Muscle of leg (tissue), 11 donors: ENCODE measurements around the gene SSNA1. TPM values are rescaled to one million over a fixed set of nuclear protein-coding genes. Genes with fewer than 3 reads are reported as not detected.

Source experiments
- DNase-seq: peaks from one replicate; pipeline ENCODE4 v3.0.0; 2013
- H3K27ac ChIP-seq: one replicate; pipeline ENCODE4 v1.5.1; 2013; ENCODE audit warnings: mild to moderate bottlenecking, low read length, control low read depth
- H3K27me3 ChIP-seq: one replicate; pipeline ENCODE4 v1.6.1; 2013; ENCODE audit warnings: low read length; ENCODE audit not compliant: control insufficient read depth, insufficient read depth
- H3K36me3 ChIP-seq: one replicate; pipeline ENCODE4 v1.6.1; 2013; ENCODE audit warnings: low read length; ENCODE audit not compliant: control insufficient read depth, insufficient read depth
- H3K4me1 ChIP-seq: one replicate; pipeline ENCODE4 v1.6.1; 2013; ENCODE audit warnings: low read length; ENCODE audit not compliant: control insufficient read depth, insufficient read depth
- H3K4me3 ChIP-seq: one replicate; pipeline ENCODE4 v1.5.1; 2013; ENCODE audit warnings: low read length, control low read depth
- H3K9me3 ChIP-seq: replicated peaks from 2 replicates; pipeline ENCODE4 v1.6.1; 2013; ENCODE audit warnings: low read depth, low read length; ENCODE audit not compliant: control insufficient read depth
- WGBS: methylation state at CpG from one replicate; pipeline ENCODE4 v1.1.5; 2013; ENCODE audit warnings: missing lambda C conversion rate; ENCODE audit not compliant: insufficient coverage; 5-methylcytosine and 5-hydroxymethylcytosine counted together
- polyA plus RNA-seq, 8 donors: library from polyadenylated mRNA; unstranded; fragments of 120-200 nt; gene quantifications; one replicate each; pipeline versions ENCODE4 v1.2.1 to v1.2.3, GENCODE V29; 2013; ENCODE audit warnings: inconsistent platforms in 1 of 8, low replicate concordance in 1 of 8; ENCODE audit not compliant: insufficient read length in 8 of 8, insufficient read depth in 1 of 8
- total RNA-seq: library from RNA; stranded (reverse); fragments of 120-200 nt; gene quantifications from one replicate; pipeline ENCODE4 v1.2.4, GENCODE V29; 2013

Gene SSNA1
- total and polyA plus RNA-seq, 9 donors: 52.9 to 71.5 (median 67.7) TPM

DNA sequence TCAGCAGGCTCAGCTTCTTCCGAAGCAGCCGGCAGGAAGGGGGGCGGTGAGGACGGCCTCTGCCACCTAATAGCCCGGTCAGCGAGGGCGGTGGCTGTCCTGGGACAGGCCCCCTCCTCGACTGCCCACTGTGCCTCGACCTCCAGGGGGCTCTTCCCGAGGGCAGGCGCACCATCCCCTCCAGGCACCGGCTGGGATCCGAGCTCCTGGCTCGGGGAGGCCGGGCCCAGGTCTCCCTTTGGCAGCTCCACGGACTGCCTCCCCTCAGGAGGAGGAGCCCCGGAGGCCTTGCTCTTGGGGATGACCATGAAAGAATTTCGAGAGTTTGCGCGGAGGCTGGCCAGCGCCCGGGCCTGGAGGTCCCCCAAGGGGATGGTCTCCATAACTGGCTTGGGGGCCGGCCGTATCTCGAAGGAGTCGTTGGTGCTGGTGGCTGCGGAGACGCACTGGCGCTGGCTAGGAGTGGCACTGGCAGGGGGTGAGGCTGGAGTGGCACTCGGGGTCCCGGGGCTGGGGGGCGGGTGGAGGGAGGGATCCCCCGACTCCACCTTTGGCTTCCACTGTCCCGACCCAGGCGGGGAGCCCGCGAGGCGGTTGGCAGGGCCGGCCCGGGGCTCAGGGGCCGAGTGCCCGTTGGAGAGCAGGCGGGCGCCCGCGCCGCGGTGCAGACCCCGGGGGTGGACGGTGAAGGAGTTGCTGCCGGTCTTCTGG is 11.1 kb downstream of the SSNA1 start:
- Histone ChIP-seq H3K4me1 (peaks cover 55% of the 10 kb centered on the region), H3K36me3 (peaks cover 3% of the 10 kb centered on the region), H3K9me3 (no peaks in the 10 kb centered on the region), H3K27me3 (no peaks in the 10 kb centered on the region), H3K4me3 (peak overlapping the region; percentile 29), H3K27ac (no peak overlapping the region)
- no peak for DNase-seq
- WGBS: 6% methylated on average over 48 of the region's 51 CpGs

DNA sequence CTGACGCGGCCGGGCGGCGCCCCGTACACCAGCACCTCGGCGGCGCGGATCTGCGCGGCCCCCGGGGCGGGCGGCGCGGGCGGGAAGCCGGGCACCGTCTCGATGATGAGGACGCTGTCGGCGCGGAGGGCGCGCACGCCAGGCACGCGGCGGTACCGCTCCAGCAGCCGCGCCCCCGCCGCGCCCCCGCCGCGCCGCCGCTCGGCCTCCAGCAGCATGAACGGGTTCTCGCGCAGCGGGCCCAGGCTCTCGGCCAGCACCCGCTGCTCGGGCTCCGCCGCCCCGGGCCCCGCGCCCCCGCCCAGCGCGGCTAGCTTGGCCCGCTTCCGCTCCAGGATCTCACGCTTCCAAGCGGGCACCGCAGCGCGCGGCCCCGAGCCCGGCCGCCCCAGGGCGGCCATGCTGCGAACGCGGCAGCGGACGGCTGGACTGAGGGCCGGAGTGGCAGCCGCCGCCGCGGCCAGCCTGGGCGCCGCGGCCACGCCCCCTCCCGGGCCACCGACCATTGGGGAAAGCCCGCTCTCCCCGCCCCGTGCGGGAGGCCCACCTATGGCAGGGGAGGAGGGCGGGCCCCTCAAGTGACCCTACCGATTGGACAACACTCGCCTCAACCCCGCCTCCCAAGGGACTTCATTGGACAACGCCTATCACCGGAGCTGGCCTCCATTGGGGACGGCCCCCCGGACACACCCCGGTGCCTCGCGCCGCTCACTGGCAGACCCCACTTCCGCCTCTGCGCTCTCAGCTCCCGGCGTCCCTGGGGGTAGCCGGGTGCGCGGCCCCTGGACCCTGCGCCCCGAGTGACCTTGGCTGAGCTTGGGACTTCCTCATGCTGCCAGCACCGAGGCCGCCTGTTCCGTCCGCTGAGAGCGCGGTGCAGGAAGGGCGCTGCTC is 12.1 kb downstream of the SSNA1 start, which contains the start of gene TPRN:
TSS of gene TPRN (minus strand) at position 431 of the 894 bp plus-strand sequence. CDS start at position 401, 30 bp downstream.
- Histone ChIP-seq H3K4me3 (peak within 1 kb of the TSS; percentile 74), H3K27me3 (no peaks in the 10 kb centered on the region), H3K4me1 (peaks cover 54% of the 10 kb centered on the region), H3K36me3 (peaks cover 3% of the 10 kb centered on the region), H3K27ac (peak within 1 kb of the TSS; percentile 49), H3K9me3 (no peaks in the 10 kb centered on the region)
- under 1% methylated on average over 116 of the region's 118 CpGs for WGBS
- peak; percentile 99 for DNase-seq

DNA sequence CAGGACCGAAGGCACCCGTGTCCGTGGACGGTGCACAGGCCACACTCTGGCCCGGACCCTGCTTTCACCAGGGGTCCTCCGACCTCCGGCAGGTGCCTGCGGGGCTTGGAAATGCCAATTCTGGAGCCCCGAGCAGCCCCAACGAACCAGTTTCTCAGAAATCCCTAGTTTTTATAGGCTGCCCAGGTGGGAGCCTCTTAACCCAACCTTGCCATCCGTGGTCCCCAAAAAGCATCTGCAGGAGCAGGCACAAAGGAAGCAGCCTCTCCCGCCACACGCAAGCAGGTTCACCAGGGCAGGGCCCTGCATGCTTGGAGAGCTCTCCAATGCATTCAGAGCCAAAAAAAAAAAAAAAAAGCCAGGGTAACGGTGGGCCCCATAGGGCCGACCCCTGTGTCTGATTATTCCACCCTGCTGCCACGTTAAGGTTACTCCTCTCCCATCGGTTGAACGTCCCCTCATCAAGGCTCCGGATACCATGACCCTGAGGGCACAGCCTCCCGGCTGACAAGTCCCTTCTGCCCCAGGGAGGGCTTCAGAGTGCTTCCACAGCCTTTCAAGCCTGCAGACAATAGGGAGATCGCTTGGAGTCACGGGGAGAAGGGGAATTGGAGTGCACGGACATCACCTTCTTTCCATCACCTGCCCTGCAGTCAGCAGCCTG is 12.9 kb downstream of the SSNA1 start:
- Histone ChIP-seq H3K27me3 (no peaks in the 10 kb centered on the region), H3K27ac (peak overlapping the region; percentile 49), H3K4me1 (peaks cover 59% of the 10 kb centered on the region), H3K36me3 (peaks cover 3% of the 10 kb centered on the region), H3K9me3 (no peaks in the 10 kb centered on the region), H3K4me3 (peak overlapping the region; percentile 74)
- DNase-seq: no peak
- WGBS: 18% methylated on average over 22 of the region's 23 CpGs

DNA sequence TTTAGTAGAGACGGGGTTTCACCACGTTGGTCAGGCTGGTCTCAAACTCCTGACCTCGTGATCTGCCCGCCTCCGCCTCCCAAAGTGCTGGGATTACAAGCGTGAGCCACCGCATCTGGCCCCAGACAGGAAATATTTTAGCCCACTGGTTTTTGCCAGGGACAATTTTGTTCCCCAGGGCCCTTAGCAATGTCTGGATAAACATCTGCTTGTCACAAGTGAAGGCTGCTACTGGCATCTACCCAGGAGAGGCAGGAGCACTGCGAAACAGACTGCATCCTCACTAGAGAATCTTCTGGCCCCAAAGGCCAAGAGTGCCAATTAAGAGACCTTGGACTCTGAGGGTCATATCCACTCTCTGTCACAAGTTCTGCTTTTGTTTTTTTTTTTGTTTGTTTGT is 14.5 kb downstream of the SSNA1 start:
- H3K4me1 ChIP-seq: peaks cover 57% of the 10 kb centered on the region

DNA sequence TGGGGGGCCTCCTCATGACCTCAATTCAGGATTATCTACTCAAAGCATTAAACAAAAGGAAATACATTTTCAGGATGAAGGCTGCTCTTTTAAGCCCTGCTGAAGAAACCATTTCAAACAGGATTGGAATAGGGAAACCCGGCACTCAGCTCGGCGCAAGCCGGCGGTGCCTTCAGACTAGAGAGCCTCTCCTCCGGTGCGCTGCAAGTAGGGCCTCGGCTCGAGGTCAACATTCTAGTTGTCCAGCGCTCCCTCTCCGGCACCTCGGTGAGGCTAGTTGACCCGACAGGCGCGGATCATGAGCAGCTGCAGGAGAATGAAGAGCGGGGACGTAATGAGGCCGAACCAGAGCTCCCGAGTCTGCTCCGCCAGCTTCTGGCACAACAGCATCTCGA is 16.3 kb downstream of the SSNA1 start:
- Histone ChIP-seq H3K27me3 (no peaks in the 10 kb centered on the region), H3K9me3 (no peaks in the 10 kb centered on the region), H3K4me3 (peak overlapping the region; percentile 94), H3K4me1 (peaks cover 40% of the 10 kb centered on the region), H3K27ac (peak overlapping the region; percentile 29), H3K36me3 (peaks cover 11% of the 10 kb centered on the region)
- WGBS: 18% methylated on average over 21 of the region's 21 CpGs
- DNase-seq: no peak

More for the DNA sequence above, 14.5 kb downstream of the SSNA1 start:
- no peak for DNase-seq
- peaks cover 5% of the 10 kb centered on the region for H3K36me3 ChIP-seq
- no peaks in the 10 kb centered on the region for H3K9me3 ChIP-seq
- H3K4me3 ChIP-seq: no peak overlapping the region
- 70% methylated on average over 7 of the region's 8 CpGs for WGBS
- H3K27me3 ChIP-seq: no peaks in the 10 kb centered on the region
- no peak overlapping the region for H3K27ac ChIP-seq

DNA sequence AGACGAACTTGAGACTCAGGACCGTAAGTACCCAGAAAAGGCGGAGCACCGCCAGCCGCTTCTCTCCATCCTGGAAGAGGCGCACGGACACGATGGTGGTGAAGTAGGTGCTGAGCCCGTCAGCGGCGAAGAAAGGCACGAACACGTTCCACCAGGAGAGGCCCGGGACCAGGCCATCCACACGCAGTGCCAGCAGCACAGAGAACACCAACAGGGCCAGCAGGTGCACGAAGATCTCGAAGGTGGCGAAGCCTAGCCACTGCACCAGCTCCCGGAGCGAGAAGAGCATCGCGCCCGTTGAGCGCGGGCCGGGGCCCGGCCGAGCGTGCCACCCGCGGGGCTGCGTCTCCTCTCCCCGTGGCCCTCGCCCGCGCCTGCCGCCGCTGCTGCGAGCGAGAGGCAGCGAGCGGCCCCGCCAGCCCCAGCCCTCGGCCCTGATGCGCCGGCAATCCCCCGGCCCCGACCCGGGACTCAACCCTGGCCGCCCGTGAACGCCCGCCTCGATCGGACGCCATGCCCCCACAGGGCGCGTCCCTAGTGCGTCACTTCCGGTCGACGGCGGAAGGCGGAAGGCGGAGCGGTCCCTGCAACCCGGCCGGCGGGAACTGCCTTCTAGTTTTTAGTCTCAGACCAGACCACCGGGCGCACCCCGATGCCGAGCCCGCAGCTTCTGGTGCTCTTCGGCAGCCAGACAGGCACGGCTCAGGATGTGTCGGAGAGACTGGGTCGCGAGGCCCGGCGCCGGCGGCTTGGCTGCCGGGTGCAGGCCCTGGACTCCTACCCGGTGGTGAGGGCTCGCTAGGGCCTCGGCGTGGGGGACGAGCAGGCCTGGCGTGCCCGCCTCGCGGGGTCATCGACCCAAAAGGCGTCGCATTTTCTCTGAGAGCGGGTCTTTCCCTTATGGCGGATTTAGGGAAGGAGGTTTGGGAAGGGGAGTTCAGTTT is 16.9 kb downstream of the SSNA1 start, which contains the start of the genes NDOR1 and TMEM203:
TSS of gene NDOR1 (plus strand) at position 575 of the 944 bp plus-strand sequence. CDS start at position 653, 78 bp downstream.
TSS of gene TMEM203 (minus strand) at position 523 of the 944 bp plus-strand sequence. CDS start at position 289, 234 bp downstream.
- H3K4me1 ChIP-seq: peaks cover 40% of the 10 kb centered on the region

DNA sequence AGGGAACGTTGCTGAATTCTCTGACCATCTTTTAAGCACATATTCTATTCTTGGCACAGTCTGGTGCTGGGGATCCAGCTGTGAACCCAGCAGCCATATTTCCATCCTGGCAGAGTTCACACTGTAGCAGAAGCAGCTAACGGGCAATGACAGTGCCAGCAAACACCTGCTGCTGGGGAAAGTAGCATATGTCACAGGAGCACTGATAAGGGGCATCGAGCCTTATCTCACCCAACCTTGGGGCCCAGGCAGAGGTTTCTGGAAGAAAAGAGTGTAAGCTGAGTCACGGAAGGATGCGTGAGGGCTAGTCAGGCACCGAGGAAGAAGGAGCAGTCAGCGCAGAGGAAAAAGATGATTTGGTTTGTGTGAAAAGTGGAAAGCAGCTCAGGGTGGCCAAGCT is 18.1 kb downstream of the SSNA1 start:
- Histone ChIP-seq H3K9me3 (no peaks in the 10 kb centered on the region), H3K36me3 (peaks cover 14% of the 10 kb centered on the region), H3K4me3 (no peak overlapping the region), H3K27me3 (no peaks in the 10 kb centered on the region), H3K4me1 (peaks cover 32% of the 10 kb centered on the region), H3K27ac (no peak overlapping the region)
- WGBS: 94% methylated on average over 6 of the region's 7 CpGs
- no peak for DNase-seq

More for the DNA sequence above, 16.9 kb downstream of the SSNA1 start, which contains the start of the genes NDOR1 and TMEM203:
- H3K36me3 ChIP-seq: peaks cover 14% of the 10 kb centered on the region
- H3K9me3 ChIP-seq: no peaks in the 10 kb centered on the region
- peak; percentile 95 for DNase-seq
- H3K27ac ChIP-seq: peak within 1 kb of the TSS; percentile 29
- peak within 1 kb of the TSS; percentile 94 for H3K4me3 ChIP-seq
- WGBS: under 1% methylated on average over 97 of the region's 98 CpGs
- no peaks in the 10 kb centered on the region for H3K27me3 ChIP-seq

DNA sequence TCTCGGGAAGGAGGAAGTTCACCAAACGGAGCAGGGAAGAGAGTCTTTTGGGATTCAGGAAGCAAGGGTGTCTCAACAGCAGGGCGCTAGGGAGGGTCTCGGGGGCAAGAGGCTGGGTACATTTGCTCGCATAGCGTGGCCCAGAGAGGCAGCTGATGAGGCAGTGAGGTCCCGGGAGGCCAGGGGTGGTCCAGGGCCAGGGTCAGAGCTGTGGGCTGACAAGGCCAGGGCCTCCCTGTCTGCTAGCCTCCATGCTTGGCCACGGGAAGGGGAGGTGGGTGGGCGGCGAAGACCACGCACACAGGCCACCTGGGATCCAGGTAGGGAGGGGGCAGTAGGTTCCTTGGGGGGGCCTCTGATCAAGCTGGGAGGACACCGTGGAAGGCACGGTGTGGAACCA is 23.1 kb downstream of the SSNA1 start:
- DNase-seq: no peak
- WGBS: 84% methylated on average over 13 of the region's 13 CpGs
- Histone ChIP-seq H3K36me3 (peaks cover 31% of the 10 kb centered on the region), H3K27ac (no peak overlapping the region), H3K9me3 (no peaks in the 10 kb centered on the region), H3K4me1 (peaks cover 4% of the 10 kb centered on the region), H3K27me3 (no peaks in the 10 kb centered on the region), H3K4me3 (no peak overlapping the region)

DNA sequence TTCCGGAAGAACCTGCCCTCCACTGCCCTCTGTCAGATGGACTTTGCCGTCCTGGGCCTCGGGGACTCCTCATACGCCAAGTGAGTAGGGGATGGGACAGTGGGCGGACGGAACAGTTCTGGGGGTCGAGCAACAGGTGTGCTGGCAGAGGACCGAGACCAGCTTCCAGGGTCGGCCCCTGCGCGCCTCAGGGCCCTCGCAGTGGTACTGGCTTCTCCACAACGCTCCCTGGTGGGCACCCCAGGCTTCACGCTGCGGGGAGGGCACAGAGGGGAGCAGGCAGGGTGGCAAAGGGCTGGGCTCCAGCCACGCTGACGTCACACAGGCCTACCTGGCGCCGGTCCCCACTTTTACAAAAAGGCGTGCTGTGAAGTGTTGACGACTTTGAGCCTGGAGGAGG is 24.0 kb downstream of the SSNA1 start:
- Histone ChIP-seq H3K4me3 (no peak overlapping the region), H3K9me3 (no peaks in the 10 kb centered on the region), H3K4me1 (peaks cover 4% of the 10 kb centered on the region), H3K36me3 (peaks cover 31% of the 10 kb centered on the region), H3K27me3 (no peaks in the 10 kb centered on the region), H3K27ac (no peak overlapping the region)
- no peak for DNase-seq
- WGBS: 86% methylated on average over 20 of the region's 21 CpGs
